MV-4-11 (cell line): ENCODE results near the gene MDGA2.

ENCODE experiments used
- DNase-seq: peaks from one replicate; lab custom pipeline; 2025; lab: John Stamatoyannopoulos, UW

The MDGA2 gene

DNA sequence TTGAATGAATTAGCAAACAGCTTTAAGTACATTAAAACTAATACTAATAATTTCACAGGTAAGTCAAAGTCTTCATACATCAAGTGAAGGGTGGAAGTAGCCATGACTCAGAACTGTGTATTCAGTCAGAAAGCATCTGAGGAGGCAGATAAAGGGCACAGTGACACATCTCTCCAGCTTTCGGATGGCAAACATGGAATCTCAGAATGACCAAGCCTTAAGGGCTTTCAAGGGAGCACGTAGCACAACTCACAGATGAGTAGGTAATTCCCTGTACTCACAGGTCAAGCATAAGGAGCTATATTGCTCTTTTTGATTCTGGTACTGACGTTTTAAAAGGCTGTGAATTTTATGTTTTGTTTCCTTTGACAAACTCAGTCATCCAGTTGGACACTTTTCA lies 56.0 kb downstream of the MDGA2 start:
- DNase-seq, result no peak

DNA sequence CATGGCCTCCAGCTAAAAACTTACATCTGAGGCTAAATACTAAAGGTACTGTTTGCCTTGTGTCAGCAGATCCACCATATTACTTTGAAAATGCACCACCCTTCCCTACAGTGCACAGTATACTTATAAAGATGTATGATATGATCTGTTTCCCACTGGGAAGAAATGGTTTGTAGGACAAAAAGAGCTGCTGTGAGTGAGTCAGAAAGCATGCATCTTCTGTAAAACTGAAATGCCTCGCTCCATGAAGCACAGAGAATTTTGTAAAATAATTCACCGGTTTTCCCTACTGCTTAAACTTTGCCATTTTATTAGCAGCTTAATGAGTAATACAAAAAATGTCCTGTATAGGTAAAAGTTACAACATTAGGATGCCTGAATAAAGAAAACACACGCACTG lies 68.8 kb downstream of the MDGA2 start:
- DNase-seq, result no peak

DNA sequence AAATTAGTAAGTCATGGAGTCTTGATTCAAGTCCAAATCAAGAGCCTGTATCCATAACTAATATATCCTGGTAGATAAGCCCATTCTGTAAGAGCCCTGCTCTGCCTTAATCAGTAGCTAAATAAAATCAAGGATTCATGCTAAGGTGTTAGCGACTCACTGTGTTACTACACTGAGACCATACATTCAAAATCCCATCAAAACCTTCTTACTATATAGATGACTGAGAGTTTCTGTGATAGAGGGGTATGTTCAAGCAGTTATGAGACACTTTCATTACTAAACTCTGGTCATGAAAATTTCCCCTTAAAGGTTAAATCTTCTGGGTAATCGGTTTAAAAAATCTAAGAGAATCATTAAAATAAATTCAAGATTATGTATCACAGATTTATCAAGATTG lies 78.5 kb downstream of the MDGA2 start:
- DNase-seq, result no peak

DNA sequence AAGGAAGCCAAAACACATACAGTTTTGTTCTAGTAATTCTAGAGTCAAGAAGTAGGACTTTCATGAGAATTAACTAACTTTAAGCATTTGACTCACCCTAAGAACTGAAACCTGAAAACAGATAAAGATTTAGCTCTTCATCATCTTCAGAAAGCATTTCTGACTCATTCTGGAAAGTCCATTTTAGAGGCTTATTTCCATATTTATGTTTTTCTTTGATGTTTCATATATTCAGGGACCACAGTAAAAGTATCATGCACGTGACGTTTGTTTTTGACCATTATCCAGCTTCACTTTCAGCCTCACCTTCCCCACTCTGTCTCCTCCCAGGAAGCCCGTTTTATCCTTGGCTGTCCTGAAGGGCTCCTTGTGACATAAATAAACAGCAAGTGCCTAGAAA lies 79.2 kb downstream of the MDGA2 start:
- DNase-seq, result no peak

DNA sequence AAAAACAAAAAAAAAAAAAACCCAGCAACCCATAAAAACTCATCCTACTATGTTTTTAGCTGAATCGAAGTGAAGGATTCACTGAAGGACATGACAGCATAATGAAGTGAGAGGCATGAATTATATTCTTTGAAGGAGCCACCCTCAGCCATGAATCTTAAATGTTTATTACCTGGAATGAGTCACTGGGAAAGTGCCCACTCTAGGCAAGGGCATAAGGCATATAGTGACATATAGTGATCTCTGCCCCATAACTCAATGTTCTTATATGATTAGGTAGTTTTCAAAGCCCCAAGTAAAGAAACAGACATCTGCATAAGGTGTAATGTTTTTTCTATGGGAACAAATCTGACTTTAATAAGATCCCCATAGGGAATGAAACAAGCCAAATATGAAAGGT lies 79.9 kb downstream of the MDGA2 start:
- no peak for DNase-seq

DNA sequence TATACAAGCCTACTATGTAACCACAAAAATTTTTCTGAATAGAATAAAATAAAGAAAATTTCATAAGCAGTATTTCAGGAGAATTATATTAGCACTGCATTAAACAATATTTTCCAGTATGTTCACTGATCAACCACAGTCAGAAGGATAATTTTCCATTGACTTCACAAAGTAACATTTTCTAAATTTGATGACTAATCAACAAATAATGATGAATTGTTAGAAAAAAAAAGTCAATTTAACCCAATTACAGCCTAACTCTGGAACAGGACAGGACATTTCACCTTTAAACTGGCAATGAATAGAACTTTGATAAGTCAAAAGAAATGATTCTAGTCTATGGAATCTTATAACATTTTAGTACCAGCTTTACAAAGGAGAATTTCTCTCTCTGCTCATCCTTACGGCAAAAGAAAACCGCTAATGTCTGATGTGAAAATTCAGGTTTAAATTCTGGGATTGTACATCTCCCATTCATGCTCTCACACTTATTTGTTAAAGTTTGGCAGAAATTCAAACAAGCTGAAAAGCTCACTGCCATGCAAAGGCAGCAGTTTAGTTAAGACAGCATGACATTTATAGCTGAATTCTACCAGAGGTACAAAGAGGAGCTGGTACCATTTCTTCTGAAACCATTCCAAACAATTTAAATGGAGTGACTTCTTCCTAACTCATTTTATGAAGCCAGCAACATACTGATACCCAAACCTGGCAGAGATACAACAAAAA lies 84.5 kb downstream of the MDGA2 start:
- no peak for DNase-seq

DNA sequence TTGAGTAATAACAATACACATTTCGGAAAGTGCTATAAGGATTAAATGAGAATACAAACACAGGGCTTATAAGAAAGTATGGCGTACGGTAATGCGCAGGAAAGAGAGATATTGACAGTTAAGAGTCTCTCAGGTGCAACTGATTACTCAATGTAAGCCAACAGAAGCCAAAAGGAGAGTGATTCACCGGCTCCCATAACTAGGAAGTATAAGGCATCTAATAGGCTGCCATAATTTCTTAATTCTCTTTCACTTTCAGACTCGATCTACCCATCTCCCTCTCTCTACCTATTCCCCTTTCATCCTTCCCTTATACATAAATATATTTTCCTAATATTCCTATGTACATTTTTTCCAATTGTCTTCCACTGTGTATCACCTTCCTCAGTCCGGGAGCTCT lies 90.0 kb downstream of the MDGA2 start:
- DNase-seq, result no peak

DNA sequence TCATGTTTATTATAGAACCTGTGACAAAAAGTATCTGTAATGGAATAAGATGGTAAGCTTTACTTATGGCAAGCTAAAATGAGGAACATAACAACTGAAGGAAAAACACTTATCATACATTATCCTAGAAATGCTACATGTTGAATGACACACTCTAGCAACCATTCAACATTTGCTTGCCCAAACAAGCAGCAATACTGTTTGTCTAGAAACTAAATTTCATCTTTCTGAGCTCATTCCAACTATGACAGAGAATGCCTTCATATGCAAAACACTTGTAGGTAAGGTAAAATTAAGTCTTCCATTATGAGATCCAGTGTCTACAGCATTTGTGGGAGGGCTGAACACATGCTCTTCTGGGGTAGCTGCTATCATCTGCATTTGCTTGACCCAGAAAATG lies 108.1 kb downstream of the MDGA2 start:
- peak; percentile 0 for DNase-seq

DNA sequence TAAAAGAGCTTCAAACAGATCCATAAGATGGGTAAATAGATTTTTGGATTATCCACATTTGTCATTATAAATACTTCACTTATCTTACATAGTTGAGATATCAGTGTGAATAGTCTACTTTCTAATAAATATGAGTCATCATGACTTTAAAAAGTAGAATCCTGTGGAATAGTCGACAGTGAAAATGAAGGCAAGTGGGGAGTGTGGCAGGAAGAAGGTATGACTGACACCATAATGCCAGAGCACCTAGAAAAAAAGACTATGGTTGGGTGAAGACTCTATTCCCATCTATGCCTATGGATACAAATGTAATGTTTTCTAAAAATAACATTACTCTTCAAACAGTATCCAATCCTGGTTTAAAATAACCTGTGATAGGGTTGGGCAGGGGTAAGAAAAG lies 117.5 kb downstream of the MDGA2 start:
- DNase-seq, result no peak

DNA sequence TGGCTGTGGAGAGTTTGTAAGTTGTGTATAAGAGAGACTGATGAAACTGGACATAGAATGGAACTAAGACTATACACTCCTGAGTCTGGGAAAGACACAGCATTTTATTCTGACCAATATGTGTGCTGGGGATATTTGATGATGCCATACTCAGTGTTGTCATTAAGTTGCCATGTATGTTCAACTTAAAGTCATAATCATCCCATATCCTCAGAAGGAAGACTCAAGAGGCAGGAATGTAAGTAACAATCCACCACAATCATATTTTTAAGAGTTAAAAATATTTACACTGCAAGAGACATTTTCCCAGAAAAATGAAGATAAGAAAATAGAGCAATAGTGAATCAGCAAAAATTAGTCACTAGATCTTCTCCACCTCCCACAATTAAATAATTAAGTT lies 120.1 kb downstream of the MDGA2 start:
- no peak for DNase-seq

DNA sequence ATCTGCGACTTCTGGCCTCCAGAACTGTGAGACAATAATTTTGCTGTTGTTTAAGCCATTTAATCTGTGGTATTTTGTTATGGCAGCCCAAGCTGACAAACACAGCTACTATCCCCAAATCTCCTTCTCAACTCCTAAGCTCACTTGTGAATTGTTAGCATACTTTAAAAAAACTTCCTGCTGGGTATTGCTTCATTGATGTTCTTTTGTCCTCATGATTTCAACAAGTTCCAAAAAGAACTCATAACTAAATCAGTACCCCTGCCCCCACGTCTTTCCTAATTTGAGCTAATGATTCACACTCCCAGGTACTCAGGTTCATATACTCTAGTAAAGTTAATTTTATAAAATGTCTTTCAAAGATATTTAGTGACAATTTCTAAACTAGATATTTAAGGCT lies 125.5 kb downstream of the MDGA2 start:
- DNase-seq, result no peak

DNA sequence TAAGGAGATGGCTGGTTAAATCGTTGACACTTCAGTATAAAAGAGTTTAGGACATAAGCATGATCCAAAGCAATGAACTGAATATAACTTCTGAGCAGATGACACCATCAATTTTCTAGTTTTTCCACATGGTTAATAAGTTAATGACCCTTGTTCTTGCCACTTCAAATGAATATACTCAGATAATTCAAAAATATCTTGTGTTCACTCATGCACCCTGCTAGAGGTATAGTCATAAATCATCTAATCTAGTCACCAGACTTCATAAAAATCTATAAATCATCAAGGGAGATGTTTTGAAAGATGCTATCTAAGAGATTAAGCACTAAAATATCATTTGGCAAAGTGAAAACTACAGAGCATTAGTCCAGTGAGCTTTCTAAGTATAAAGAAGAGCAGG lies 131.9 kb downstream of the MDGA2 start:
- DNase-seq, result no peak

DNA sequence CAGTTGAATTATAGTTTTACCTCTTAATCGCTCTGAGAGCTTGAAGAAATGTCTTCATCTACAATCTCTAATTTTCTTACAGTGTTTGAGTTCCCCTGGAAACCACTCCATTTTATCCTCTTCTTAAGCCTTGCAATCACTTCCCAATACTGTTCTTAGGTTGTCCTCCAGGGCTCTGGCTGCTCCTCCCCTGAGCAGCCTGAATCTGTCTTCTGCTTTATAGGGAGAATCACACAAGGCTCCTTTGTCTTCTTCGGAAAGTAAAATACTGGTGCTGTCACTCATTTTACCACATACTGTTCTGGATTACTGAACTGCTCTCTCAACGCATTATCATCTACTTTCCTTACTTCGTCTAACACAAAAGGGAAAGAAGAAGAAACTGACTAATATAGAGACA lies 133.7 kb downstream of the MDGA2 start:
- no peak for DNase-seq

DNA sequence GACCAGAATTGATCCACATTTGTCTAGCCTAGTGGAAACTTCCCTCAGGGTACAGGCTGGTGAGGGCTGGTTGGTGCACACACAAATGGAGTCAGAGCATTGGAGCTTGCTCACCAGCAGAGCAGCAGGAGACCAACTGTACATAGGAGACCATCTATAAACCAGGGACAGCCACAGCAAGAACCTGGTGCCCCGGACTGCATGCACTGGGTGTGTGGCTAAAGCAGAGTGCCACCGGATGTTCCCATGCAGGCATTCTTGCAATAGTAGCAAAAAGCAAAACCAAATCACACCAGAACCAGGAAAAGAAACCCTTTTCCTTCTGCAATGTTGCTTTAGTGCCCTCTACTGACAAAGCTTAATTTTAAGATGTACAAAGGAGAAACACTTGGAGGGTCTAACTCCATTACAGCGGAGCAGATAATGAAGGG lies 136.4 kb downstream of the MDGA2 start:
- peak; percentile 69 for DNase-seq

DNA sequence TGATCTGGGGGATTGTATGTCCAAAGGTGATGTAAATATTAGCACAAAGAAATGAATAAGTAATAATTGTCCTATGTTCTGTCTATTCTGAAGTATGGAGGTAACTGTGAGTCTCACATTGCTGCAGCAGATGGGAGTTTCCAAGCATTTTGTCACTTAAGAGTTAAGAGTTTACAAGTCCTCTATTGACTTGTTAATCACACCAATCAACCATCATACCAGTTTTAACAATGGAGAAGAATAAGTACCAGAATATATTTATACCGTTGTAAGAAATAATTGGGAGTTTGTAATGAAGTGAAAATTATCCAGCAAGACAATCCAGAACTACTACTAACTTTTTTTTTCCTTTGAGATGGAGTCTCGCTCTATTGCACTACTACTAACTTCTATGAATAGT lies 139.1 kb downstream of the MDGA2 start:
- DNase-seq, result no peak

DNA sequence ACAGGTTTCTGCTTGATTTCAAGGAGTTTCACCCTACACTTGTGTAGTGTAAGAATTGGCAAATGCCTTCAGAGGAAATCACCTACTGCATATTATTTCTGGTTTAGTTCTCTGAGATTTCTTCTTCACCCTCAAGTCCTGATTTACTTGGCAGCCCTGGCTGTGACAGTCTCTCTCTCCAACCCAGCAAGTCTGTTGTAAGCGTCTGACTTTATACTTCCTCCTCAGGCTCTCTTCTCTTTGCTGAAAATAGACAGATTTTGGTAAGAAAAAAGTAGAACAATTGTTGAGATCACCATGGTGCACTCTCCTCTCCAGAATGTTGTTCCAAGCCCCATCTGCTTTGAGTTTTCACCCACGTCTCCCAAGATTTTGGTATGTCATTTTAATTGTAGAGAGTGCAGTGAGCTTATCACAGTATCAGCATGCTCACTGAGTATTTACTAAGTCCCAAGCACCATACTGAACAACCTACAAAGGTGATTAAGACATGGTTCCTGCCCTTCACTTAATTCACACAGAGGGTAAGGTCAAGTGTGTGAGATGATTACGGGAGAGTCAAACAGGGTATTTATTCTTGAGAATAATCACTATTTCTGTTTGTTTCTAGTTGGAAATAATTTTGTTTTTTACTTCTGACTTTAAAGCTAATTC lies 148.7 kb downstream of the MDGA2 start:
- peak; percentile 63 for DNase-seq

DNA sequence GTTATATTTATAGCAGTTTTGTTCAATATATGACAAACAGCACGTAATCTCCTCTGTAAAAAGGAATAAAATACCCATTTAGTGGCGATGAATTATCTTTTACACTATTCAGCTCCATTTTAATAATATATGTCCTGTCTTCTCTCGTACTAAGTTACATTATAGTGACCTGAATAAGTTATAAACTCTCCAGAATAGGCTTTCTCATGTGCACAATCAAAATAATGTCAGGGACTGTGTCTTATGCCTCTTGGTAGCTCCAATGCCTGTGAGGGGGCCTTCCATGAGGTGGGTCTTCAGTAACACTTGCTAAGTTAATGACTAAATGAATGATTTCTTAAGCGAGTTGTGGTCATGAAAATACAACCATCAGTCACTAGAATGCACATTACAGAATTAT lies 150.9 kb downstream of the MDGA2 start:
- no peak for DNase-seq

DNA sequence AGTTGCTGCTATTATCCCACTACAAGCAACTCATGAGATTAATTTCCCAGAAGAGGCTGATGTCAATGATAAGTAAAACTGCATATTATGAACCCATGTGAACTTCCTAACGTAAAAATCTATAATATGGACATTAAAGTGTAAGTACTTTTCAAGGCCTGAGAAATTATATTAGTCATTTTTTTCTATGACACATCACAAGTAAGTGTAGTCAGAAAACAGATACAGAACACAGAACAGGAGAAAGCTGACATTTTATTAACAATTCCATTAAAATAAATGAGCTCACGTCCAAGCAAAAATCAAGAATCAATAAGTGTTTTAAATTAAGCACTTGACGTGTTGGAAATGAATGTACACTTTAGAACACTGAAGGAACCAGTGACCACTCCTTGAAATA lies 155.0 kb downstream of the MDGA2 start:
- no peak for DNase-seq

DNA sequence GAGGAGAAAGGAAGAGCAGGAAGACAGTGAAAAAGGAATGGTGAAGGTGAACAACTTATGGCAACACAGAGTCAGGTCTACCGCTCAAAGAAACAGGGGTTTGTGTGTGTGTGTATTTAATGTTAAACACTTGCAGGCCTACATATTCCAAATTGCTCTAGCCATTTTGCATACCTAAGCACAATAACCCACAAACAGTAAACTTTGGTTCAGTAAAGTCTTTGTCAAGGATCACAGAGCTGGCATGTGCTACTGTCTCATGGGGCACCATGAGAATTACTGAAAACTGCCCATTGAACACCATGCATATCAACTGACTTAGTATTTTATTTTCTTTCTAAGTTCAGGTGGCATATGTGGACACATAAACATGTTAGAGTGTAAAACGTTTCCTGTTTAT lies 163.6 kb downstream of the MDGA2 start:
- DNase-seq, result no peak

DNA sequence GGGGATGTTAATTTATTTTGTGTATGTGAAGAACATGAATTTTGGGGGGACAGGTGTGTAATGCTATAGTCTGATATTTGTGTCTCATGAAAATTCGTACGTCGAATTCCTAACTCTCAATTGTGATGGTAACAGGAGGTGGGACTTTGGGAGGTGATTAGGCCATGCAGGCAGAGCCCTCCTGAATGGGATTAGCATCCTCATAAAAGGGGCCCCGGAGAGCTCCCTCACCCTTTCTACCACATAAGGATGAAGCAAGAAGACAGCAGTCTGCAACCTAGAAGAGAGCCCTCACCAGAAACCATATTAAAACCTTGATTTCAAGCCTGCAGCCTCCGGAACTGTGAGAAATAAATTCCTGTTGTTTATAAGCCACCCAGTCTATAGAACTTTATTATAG lies 165.4 kb downstream of the MDGA2 start:
- no peak for DNase-seq

DNA sequence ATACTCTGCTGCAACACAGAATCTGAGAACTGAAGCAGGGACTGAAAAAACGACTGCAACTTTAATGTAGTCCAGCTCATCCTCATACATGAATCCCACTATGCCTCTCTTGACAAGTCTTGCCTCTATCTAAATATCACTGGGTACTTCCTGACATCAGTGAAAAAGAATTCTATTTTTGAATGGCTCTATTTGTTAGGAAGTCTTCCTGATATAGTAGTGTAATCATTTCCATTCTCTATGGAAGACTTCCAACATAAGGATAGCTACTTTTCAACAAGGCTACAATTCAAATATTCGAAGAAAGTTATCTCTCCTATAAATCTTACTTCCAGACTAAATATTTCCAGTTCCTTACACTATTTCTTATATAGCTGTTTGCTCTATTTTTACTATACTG lies 167.5 kb downstream of the MDGA2 start:
- DNase-seq, result no peak

DNA sequence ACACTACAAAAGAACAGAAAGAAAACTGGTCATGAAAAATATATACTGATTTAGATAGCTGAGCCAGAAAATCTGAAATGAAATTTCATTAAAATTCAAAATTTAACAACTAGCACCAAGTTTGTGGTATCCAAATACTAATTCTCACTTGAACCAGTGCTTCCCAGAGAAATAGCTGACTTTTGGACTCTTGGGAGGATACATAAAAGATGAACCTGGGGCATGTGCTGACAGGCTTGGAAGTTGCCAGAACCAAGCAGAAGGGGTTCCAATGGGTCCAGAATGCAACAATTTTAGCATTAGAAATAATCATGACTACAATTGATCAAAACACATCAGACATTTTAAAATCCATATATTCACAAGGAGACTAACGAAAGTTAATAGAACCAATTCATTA lies 175.0 kb downstream of the MDGA2 start:
- no peak for DNase-seq

DNA sequence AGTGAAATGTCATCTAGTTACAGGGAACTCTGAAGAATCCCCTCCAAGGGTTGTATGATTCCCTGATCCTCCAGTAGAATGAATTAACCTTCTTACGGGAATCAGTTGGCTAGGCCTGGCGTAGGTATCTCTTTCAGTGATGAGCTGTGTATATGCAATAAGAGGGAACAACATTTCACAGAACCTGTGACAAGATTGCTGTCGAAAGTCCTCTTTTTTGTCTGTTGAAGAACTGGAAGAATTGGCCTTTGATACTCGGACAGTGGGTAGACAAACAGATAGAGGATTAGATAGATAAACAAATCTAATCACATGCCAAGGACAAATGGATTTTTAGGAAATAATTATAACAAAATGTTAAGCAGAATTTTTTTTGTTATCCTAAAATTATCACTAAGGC lies 184.6 kb downstream of the MDGA2 start:
- no peak for DNase-seq

DNA sequence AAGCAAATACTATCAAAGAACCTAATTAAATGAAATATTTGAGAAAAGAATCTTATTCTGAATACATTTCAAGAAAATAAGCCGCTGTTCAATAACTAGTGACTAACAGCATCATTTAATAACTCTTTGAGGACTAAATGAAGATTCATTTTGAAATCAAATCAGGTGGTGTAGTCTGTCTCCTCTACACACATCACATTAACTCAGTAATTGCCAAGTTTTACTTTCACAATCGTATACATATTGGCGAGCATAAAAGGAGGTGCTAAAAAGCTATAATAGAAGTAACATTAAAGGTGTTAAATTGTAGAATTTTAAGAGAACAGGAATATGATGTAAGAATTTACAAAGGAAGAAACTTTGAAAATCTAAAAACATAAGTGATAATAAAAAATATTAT lies 185.1 kb downstream of the MDGA2 start:
- DNase-seq, result no peak
